HG03103 (cell line): Measurements from ENCODE around the gene LPCAT1.
"Not testable (repeated sequence)": the region's sequence is repeated elsewhere in the genome, so short reads cannot be mapped to it uniquely, and the experiment has no call there.

Experiments
- ATAC-seq: cut with Tn5 transposase; IDR thresholded peaks from one replicate; pipeline ENCODE4 v1.9.1; 2021; ENCODE audit warnings: low read depth; ENCODE audit not compliant: unreplicated experiment

The LPCAT1 gene, protein sequence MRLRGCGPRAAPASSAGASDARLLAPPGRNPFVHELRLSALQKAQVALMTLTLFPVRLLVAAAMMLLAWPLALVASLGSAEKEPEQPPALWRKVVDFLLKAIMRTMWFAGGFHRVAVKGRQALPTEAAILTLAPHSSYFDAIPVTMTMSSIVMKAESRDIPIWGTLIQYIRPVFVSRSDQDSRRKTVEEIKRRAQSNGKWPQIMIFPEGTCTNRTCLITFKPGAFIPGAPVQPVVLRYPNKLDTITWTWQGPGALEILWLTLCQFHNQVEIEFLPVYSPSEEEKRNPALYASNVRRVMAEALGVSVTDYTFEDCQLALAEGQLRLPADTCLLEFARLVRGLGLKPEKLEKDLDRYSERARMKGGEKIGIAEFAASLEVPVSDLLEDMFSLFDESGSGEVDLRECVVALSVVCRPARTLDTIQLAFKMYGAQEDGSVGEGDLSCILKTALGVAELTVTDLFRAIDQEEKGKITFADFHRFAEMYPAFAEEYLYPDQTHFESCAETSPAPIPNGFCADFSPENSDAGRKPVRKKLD

DNA sequence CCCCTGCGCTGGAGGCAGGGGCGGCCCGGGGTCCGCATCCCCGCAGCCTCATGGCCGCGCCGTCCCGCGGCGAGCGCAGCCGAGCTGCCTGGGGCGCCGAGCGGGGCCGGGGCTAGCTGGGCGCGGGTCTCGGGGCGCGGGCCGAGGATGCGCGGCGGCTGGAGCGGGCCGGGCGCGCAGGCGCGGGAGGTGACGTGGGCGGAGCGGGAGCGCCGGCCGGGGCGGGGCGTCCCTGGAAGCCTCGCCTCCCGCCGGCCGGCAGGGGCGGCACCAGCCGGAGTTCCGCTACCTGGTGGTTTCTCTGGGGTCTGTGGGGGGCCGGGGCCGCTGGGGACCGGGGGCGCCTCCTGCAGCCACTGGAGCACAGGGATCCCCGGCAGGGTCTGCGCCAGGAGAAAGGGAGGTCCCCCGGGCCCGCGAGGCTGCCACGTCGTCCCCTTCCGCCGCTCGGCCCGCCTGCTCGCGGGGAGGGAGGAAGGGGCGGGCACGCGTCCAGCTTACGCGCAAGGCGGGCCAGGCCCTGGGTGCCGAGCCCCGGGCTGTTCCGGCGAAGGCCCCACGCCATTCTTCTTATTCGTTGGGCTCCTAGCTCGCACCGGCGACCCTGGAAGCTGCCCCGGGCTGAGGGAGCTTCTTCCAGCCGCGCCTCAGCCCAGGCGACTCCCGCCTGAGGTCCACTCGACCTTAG is at the start of gene LPCAT1:
TSS of gene LPCAT1 (minus strand) at position 168 of the 688 bp plus-strand sequence. CDS start at position 52, 116 bp downstream.
- ATAC-seq, result peak; percentile 65

DNA sequence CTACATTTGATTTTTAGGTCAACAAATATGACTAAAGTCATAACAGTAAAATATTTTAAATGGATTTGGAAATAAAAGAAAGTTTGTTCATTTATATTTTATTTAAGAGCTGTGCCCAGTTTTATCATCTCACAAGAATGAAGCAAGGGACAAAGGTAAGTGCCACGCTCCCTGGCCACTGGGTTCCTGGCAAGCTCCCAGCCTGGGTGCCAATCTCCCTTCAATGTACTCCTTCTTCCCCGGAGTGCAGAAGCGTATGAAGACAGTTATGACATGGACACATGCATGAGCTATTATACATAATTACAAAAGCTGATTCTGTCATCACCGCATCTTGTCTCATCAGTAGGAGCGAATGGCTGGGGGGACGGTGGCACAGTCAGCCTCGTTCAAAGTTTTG is 48.1 kb upstream of the LPCAT1 start:
- not testable (repeated sequence) for ATAC-seq

DNA sequence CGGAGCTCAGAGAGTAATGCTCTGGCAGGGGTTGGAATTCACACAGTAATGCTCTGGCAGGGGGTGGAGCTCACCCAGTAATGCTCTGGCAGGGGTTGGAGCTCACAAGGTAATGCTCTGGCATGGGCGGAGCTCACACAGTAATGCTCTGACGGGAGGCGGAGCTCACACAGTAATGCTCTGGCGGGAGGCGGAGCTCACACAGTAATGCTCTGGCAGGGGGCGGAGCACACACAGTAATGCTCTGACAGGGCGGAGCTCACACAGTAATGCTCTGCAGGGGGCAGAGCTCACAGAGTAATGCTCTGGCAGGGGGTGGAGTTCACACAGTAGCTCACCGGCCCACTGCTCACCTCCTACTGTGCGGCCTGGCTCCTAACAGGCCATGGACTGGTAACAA is 47.2 kb upstream of the LPCAT1 start:
- ATAC-seq, result no peak

DNA sequence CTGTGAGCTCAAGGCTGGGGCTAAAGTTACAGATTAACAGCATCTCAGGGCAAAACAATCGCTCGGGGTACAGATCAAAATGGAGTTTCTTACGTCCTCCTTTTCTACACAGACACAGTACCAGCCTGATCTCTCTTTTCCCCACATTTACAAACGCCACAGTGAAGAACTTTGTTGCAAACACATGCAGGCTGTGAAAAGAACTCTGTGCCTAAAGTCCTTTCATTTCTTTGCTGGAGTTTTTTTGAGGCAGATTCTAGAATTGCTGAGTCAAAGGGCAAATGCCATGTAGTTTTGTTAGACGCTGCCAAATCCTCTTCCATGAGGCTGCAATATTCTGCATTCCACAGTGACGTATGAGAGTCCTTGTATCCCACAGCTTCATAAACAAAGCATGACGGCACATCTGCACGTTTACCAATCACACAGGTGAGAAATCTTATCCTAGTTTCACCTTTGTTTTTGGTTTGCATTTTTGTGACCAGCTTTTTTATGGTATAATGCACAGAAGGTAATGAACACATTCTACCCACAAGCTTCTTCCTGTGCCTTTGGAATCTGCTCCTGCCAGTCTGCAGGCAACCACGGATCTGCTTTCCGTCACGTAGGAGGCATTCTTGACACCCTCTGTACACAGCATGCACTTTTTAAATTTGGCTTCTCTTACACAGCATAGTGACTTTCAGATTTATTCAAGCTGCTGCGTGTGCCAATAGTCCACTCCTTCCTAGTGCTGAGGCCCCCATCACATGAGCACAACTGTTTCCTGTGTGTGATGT is 44.6 kb upstream of the LPCAT1 start:
- no peak for ATAC-seq

DNA sequence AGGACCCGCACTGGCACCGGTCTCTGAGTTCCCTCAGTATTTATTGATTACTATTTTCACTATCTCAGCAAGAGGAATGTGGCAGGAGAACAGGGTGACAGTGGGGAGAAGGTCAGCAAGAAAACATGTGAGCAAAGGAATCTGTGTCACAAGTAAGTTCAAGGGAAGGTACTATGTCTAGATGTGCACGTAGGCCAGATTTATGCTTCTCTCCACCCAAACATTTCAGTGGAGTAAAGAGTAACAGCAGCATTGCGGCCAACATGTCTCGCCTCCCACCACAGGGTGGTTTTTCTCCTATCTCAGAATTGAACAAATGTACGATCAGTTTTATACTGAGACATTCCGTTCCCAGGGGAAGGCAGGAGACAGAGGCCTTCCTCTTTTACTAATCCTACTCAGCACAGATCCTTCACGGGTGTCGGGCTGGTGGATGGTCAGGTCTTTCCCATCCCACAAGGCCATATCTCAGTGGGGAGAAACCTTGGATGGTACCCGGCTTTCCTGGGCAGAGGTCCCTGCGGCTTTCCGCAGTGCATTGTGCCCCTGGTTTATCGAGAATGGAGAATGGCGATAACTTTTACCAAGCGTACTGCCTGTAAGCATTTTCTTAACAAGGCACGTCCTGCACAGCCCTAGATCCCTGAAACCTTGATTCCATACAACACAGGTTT is 43.9 kb upstream of the LPCAT1 start:
- not testable (repeated sequence) for ATAC-seq

DNA sequence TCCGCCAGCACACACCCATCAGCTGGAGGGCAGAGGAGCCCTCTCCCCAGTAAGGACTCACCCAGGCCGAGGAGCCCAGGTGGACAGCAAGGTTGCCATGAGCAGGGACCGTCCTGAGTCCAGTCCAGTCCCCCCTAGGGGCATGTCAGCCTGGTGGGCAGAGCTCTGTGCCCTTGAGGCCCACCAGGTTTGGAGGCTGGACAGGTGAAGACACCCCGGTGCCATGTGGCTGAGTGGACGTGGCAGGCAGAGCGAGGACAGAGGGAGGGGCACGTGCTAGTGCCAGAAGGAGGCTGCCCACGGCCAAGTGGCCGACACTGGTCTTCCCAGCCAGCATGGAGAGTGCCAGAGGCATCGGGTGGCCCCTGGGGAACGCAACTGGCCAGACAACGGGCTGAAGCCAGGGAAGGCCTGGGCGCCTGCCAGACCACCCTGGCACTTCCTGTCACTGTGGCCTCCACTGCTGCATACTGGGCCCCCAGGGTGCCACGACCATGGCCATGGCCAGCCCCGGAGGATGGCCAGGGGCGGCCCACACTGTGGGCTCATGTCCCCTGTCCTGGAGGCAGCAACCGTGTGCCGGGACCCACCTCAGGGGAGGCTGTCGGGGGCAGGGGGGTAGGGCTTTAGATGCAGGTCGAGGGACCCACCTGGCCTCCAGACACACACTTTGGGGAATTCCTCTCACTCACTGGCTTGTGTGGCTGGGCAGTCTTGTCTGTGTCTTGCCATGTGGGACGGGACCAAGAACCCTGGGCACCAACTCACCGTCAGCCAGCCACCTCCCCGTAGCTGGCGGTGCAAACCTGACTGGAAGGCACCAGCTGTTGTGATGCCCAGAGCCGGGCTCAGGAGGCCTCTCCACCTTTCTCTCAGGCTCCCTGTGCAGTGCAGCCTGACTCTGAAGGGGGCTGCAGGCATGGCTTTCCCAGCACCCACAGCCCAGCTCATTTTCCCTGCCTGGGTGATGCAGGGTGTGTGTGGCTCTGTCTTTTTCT is 42.3 kb upstream of the LPCAT1 start:
- ATAC-seq, result no peak

DNA sequence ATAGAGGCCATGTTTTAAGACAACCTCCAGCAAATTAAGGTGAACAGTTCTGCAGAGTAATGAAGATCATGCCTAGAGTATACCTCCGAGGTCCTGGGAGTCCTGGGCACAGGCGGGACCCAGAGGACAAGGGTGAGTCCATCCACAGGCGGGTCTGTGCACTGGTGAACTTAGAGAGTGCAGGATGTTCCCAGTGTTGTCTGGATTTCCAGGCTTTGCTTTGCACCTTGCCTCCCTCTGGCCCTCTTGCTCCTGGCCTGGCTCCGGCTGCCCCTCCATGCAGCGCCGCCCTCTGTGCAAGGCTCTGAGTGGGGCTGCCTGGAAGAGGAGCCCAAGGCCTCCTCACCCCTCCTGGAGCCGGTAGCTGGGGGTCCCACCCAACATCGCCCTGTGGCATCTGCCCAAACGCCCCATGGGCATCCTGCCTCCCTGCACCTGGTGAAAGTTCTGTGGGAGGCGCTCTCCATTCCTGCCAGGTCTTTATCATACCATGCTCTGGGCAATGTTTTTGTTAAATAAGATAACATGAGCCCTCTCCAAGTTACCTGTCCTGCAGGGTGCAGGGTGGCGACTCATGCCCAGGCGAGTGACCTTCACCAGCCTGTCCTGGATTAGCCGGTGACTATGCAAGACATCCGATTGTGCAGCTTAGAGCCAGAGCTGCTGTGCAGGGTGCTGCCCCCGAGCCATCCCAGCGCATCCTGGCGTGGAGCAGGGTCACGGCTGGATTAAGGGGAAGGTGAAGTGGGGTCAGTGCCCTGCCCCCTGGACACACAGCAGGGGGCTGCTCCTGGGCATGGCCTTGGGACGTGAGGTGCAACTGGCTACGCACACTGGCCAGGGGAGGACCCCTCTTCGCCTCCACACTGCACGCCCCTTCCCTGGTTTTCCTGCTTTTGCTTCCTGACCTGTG is 41.3 kb upstream of the LPCAT1 start:
- ATAC-seq, result no peak

DNA sequence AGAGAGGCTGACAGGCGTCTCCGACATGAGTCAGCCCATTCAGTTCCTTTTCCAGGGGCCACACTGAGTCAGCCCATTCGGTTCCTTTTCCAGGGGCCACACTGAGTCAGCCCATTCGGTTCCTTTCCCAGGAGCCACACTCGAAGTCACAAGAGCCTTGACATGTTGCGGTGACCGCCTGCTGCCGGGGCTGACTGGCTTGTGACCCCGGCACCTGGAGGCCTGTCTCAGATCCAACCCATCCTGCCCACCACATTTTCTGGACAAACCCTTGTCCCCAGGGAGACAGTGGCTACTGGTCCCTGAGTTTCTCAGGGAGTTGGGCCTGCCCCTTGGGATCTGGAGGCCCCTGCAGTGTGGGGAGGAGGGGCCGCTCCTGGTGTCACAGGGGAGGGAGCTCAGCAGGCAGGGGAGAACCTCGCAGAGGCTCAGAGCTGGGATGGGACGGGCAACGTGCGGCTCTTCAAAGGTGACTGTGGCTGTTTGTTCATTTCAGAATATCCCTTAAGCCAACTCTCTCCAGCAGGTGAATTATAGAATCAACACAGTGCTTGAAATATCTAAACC is 40.5 kb upstream of the LPCAT1 start:
- no peak for ATAC-seq

DNA sequence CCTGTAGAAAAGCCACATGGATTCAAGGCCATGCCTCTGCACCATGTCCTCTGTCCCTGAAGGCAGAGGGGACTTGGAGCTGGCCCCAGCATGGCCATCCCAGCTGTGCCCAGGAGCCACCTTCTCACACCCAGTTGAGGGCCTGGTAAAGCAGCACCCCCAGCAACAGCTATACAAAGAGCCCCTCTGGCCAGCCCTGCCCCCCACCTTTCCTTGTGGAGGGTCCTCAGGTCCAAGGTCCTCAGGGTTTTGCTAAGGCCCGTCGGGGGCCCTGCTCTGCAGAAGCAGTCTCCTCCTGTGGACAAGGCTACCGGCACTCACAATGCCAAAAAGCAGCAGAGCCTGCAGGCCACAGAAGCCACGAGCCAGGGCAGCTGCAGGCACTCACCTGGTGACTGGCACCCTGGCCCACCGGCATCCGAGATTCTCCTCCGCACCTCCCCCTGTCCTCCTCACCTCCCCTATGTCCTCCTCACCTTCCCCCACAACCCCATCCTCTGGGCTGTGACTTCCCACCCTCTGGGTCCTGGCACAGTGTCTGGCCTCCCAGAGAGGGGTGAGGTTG is 39.9 kb upstream of the LPCAT1 start:
- no peak for ATAC-seq

DNA sequence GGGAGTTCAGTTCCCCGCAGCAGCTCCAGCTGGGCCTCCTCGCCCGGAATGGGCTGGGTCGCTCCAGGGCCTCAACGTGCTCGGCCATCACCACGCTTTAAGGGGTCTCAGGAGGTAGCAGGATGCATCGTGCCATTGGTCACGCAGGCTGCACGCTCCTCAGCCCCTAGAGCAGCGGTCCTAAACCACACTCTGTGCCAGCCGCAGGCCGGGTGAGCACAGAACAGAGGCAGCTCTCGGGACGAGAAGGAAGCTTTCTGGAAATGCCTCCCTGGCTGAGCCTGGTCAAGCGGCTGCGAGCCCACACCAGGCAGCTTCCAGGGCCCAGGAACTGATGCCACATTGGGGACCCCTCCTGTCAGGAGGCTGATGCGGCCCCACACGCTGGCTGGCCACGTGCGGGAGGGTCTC is 39.3 kb upstream of the LPCAT1 start:
- ATAC-seq, result no peak

DNA sequence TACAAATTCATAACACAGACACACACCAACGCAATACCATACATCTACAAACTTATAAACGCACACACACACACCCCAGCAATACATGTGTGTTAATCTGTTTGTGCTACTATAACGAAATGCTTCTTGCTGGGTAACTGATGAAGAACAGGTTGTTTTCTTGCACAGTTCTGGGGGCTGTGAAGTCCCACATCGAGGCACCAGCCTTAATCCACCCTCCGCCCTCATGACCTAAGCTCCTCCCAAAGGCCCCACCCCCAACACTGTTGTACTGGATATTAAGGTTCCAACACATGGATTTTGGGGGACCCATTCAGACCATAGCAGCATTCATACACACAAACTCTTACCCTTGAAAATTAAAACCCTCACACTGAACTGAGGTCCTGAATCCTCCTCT is 38.8 kb upstream of the LPCAT1 start:
- no peak for ATAC-seq

DNA sequence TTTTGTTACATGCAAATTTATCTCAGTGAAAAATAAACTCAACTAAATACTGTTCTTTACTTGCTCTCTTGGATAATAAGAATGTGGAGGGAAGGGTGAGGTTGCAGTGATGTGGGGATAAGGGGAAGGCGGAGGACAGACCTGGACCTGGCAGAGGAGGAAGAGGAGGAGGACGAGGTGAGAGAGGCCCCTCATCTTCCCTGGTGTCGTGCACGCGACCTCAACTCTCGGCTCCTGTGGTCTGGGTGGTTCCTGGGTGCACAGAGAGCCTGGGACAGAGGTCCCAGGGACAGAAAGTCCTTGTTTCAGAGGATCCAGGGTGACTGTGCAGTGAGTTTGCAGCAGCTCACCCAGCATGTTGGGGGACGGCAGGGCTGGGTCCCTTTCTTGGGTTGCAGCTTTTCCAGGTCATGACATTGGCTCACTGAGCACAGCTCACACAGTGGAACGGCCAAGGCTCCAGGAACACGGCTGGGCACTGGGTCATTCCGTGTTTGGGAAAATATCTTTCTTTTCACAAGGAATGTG is 37.7 kb upstream of the LPCAT1 start:
- no peak for ATAC-seq

DNA sequence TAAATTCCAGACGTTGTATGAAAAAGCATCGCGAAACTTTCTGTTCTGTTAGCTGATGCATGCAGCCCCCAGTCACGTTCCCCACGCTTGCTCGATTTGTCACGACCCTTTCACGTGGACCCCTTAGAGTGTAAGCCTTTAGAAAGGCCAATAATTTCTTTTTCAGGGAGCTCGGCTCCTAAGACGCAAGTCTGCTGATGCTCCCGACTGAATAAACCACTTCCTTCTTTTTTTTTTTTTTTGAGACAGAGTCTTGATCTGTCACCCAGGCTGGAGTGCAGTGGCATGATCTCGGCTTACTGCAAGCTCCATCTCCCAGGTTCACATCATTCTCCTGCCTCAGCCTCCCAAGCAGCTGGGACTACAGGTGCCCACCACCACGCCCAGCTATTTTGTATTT is 36.7 kb upstream of the LPCAT1 start:
- ATAC-seq, result not testable (repeated sequence)

DNA sequence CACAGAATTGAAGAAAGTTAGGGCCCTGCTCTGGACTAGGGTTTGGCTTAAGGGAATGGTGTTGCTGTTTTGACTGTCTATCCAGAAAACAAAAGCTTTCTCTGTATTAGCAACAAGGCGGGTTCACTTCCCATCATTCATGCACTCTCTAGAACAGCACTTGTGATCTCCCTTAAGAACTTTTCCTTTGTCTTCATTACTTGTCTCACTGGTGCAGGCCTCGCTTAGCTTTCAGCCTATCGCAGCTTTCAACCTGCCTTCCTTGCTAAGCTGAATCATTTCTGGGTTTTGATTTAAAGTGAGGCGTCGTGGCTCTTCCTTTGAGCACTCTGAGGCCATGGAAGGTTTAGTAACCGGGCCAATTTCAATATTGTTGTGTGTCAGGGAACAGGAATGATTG is 35.2 kb upstream of the LPCAT1 start:
- no peak for ATAC-seq

DNA sequence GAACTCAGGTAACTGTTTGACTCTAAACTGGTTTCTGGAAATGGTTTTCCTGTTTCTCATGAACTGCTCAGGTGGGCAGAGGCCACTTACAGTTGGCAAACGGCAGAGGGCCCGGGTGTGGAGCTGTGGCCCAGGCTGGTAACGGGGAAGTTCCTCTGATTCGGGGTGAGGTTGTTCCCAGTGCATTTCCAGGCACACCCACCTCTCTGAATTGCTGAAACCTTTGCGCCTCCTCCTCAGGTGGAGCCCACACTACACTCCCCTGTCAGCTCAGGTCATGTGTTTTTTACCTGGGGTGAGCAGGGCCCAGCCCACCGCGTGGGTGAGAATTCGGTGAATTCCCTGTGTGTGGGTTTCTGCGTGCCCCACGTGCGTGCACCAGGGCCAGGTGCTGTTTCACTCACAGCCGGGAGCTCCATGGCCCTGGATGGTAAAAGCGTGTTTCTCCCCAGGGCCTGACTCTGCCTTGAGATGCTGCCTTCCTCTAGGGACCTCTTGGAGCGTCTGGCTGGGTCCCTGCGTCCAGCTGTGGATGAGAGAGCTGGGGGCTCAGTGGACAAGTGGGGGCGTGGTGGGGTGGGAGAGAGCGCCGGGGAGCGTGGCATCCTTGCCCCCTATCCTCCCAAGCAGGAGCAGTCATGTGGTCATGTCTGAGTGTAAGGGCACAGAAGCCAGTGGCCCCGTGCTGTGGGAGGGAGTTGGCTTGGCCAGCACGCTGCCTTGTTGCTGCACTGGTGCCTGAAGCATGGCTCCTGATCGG is 33.5 kb upstream of the LPCAT1 start:
- no peak for ATAC-seq
